DND-41 (cell line): ENCODE data around the gene KCNMA1.

ENCODE experiments used
- CTCF ChIP-seq: IDR thresholded peaks from 2 replicates; pipeline ENCODE4 v1.5.1; 2012; ENCODE audit warnings: borderline replicate concordance, low read length, moderate library complexity, mild to moderate bottlenecking; ENCODE audit not compliant: poor library complexity, severe bottlenecking; ENCODE audit errors: extremely low read depth
- EZH2 ChIP-seq: IDR thresholded peaks from 3 replicates; pipeline ENCODE4 v1.6.1; 2012; ENCODE audit warnings: borderline replicate concordance, low read depth, mild to moderate bottlenecking, moderate library complexity, low read length, inconsistent platforms; ENCODE audit not compliant: severe bottlenecking

- no peak for TF ChIP-seq CTCF
- no peak for TF ChIP-seq EZH2
Measured at GRCh38 chr10:77398986-77399755, 238.4 kb downstream of the KCNMA1 start.
